ENCODE measurements around the gene NAV2. TPM values are rescaled to one million over a fixed set of nuclear protein-coding genes. Genes with fewer than 3 reads are reported as not detected.
A peak's percentile ranks its signal among the peaks of the same experiment; 100 is the strongest.

Gene NAV2
- total and polyA plus RNA-seq, 2 donors, result 2.0 to 5.8 TPM

DNA sequence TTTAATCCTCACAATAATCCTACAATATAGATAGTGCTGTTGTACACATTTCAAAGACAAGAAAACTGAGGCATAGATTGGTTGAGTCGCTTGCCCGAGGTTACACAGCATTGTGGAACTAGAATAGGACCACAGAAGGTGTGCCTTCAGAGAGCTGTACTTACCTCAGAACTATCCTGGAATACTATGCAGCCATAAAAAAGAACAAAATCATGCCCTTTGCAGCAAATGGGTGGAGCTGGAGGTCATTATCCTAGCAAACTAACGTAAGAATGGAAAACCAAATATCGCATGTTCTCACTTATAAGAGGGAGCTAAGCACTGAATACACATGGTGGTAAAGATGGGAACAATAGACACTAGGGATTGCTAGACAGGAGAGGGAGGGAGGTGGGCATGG lies 15.7 kb upstream of the NAV2 start:
- Histone ChIP-seq H3K4me3 (ENCODE audit: low read length in 2 of 2) (no peak overlapping the region), H3K27me3 (ENCODE audit: control insufficient read depth in 2 of 2, insufficient read depth in 1 of 2, low read length in 1 of 2) (no peaks in the 10 kb centered on the region)

GRCh38 chr11:19697721-19698121 lies 14.9 kb upstream of the NAV2 start:
- Histone ChIP-seq H3K36me3 (ENCODE audit: control insufficient read depth in 2 of 2, insufficient read depth in 2 of 2, low read length in 1 of 2) (no peaks in the 10 kb centered on the region), H3K4me1 (ENCODE audit: control insufficient read depth in 2 of 2, insufficient read depth in 2 of 2, low read length in 2 of 2) (no peaks in the 10 kb centered on the region), H3K4me3 (ENCODE audit: low read length in 2 of 2) (no peak overlapping the region), H3K27ac (ENCODE audit: low read depth in 1 of 2, low read length in 1 of 2) (no peak overlapping the region), H3K27me3 (ENCODE audit: control insufficient read depth in 2 of 2, insufficient read depth in 1 of 2, low read length in 1 of 2) (no peaks in the 10 kb centered on the region), H3K9me3 (ENCODE audit: control insufficient read depth in 2 of 2, insufficient read depth in 1 of 2, low read length in 1 of 2) (no peaks in the 10 kb centered on the region)
- no peak for DNase-seq (ENCODE audit: low read depth in 6 of 9, low spot score in 9 of 9)
- WGBS, result 94% methylated on average over 4 of the region's 4 CpGs

More for the DNA sequence above, 15.7 kb upstream of the NAV2 start:
- no peaks in the 10 kb centered on the region for H3K36me3 ChIP-seq (ENCODE audit: control insufficient read depth in 2 of 2, insufficient read depth in 2 of 2, low read length in 1 of 2)
- no peaks in the 10 kb centered on the region for H3K4me1 ChIP-seq (ENCODE audit: control insufficient read depth in 2 of 2, insufficient read depth in 2 of 2, low read length in 2 of 2)
- DNase-seq (ENCODE audit: low read depth in 6 of 9, low spot score in 9 of 9), result no peak
- H3K9me3 ChIP-seq (ENCODE audit: control insufficient read depth in 2 of 2, insufficient read depth in 1 of 2, low read length in 1 of 2), result no peaks in the 10 kb centered on the region
- H3K27ac ChIP-seq (ENCODE audit: low read depth in 1 of 2, low read length in 1 of 2), result no peak overlapping the region
- WGBS, result 97% methylated on average over 4 of the region's 4 CpGs

- no peaks in the 10 kb centered on the region for H3K27me3 ChIP-seq (ENCODE audit: control insufficient read depth in 2 of 2, insufficient read depth in 1 of 2, low read length in 1 of 2)
- H3K9me3 ChIP-seq (ENCODE audit: control insufficient read depth in 2 of 2, insufficient read depth in 1 of 2, low read length in 1 of 2), result no peaks in the 10 kb centered on the region
- no peaks in the 10 kb centered on the region for H3K36me3 ChIP-seq (ENCODE audit: control insufficient read depth in 2 of 2, insufficient read depth in 2 of 2, low read length in 1 of 2)
- no peaks in the 10 kb centered on the region for H3K4me1 ChIP-seq (ENCODE audit: control insufficient read depth in 2 of 2, insufficient read depth in 2 of 2, low read length in 2 of 2)
- WGBS, result 81% methylated on average over 8 of the region's 8 CpGs
- DNase-seq (ENCODE audit: low read depth in 6 of 9, low spot score in 9 of 9), result no peak
- H3K4me3 ChIP-seq (ENCODE audit: low read length in 2 of 2), result no peak overlapping the region
- H3K27ac ChIP-seq (ENCODE audit: low read depth in 1 of 2, low read length in 1 of 2), result no peak overlapping the region
These were observed 13.9 kb upstream of the NAV2 start for GRCh38 chr11:19698493-19699292.

- 87% methylated on average over 2 of the region's 2 CpGs for WGBS
- Histone ChIP-seq H3K36me3 (ENCODE audit: control insufficient read depth in 2 of 2, insufficient read depth in 2 of 2, low read length in 1 of 2) (no peaks in the 10 kb centered on the region), H3K4me3 (ENCODE audit: low read length in 2 of 2) (no peak overlapping the region), H3K27ac (ENCODE audit: low read depth in 1 of 2, low read length in 1 of 2) (no peak overlapping the region), H3K4me1 (ENCODE audit: control insufficient read depth in 2 of 2, insufficient read depth in 2 of 2, low read length in 2 of 2) (no peaks in the 10 kb centered on the region), H3K27me3 (ENCODE audit: control insufficient read depth in 2 of 2, insufficient read depth in 1 of 2, low read length in 1 of 2) (no peaks in the 10 kb centered on the region), H3K9me3 (ENCODE audit: control insufficient read depth in 2 of 2, insufficient read depth in 1 of 2, low read length in 1 of 2) (no peaks in the 10 kb centered on the region)
- no peak for DNase-seq (ENCODE audit: low read depth in 6 of 9, low spot score in 9 of 9)
These were observed 11.2 kb upstream of the NAV2 start for GRCh38 chr11:19701421-19701820.

GRCh38 chr11:19702620-19703019 lies 10.0 kb upstream of the NAV2 start:
- Histone ChIP-seq H3K9me3 (ENCODE audit: control insufficient read depth in 2 of 2, insufficient read depth in 1 of 2, low read length in 1 of 2) (no peaks in the 10 kb centered on the region), H3K27me3 (ENCODE audit: control insufficient read depth in 2 of 2, insufficient read depth in 1 of 2, low read length in 1 of 2) (no peaks in the 10 kb centered on the region), H3K4me3 (ENCODE audit: low read length in 2 of 2) (no peak overlapping the region), H3K4me1 (ENCODE audit: control insufficient read depth in 2 of 2, insufficient read depth in 2 of 2, low read length in 2 of 2) (no peaks in the 10 kb centered on the region), H3K36me3 (ENCODE audit: control insufficient read depth in 2 of 2, insufficient read depth in 2 of 2, low read length in 1 of 2) (no peaks in the 10 kb centered on the region), H3K27ac (ENCODE audit: low read depth in 1 of 2, low read length in 1 of 2) (no peak overlapping the region)
- no peak for DNase-seq (ENCODE audit: low read depth in 6 of 9, low spot score in 9 of 9)
- WGBS, result 97% methylated on average over 3 of the region's 3 CpGs

GRCh38 chr11:19703211-19703610 lies 9.4 kb upstream of the NAV2 start:
- no peaks in the 10 kb centered on the region for H3K9me3 ChIP-seq (ENCODE audit: control insufficient read depth in 2 of 2, insufficient read depth in 1 of 2, low read length in 1 of 2)
- WGBS, result 51% methylated on average over 7 of the region's 7 CpGs
- H3K36me3 ChIP-seq (ENCODE audit: control insufficient read depth in 2 of 2, insufficient read depth in 2 of 2, low read length in 1 of 2), result no peaks in the 10 kb centered on the region
- H3K27me3 ChIP-seq (ENCODE audit: control insufficient read depth in 2 of 2, insufficient read depth in 1 of 2, low read length in 1 of 2), result no peaks in the 10 kb centered on the region
- no peaks in the 10 kb centered on the region for H3K4me1 ChIP-seq (ENCODE audit: control insufficient read depth in 2 of 2, insufficient read depth in 2 of 2, low read length in 2 of 2)
- H3K4me3 ChIP-seq (ENCODE audit: low read length in 2 of 2), result no peak overlapping the region
- DNase-seq (ENCODE audit: low read depth in 6 of 9, low spot score in 9 of 9), result no peak
- no peak overlapping the region for H3K27ac ChIP-seq (ENCODE audit: low read depth in 1 of 2, low read length in 1 of 2)

GRCh38 chr11:19704213-19704612 lies 8.4 kb upstream of the NAV2 start:
- DNase-seq (ENCODE audit: low read depth in 6 of 9, low spot score in 9 of 9), result no peak
- H3K9me3 ChIP-seq (ENCODE audit: control insufficient read depth in 2 of 2, insufficient read depth in 1 of 2, low read length in 1 of 2), result no peaks in the 10 kb centered on the region
- WGBS, result 75% methylated on average over 1 of the region's 1 CpG
- H3K36me3 ChIP-seq (ENCODE audit: control insufficient read depth in 2 of 2, insufficient read depth in 2 of 2, low read length in 1 of 2), result no peaks in the 10 kb centered on the region
- no peak overlapping the region for H3K4me3 ChIP-seq (ENCODE audit: low read length in 2 of 2)
- no peaks in the 10 kb centered on the region for H3K4me1 ChIP-seq (ENCODE audit: control insufficient read depth in 2 of 2, insufficient read depth in 2 of 2, low read length in 2 of 2)
- no peak overlapping the region for H3K27ac ChIP-seq (ENCODE audit: low read depth in 1 of 2, low read length in 1 of 2)
- no peaks in the 10 kb centered on the region for H3K27me3 ChIP-seq (ENCODE audit: control insufficient read depth in 2 of 2, insufficient read depth in 1 of 2, low read length in 1 of 2)

DNA sequence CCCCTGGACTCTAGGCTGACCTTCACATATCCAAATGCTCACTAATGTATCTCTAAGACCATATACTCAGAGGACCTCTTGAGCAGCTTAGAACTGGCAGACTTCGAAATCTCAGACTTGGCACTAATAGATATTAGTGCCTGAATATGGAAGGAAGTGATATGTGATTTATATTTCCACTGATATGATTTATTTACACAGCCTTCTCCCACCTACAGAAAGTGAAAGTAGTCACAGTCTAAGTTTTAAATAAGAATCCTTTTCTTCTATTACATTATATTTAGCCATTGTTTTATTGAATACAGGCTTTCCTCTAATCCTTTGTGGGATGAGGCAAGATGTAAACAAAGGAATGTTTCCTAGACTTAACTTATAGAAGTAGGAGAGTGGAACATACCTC lies 6.7 kb upstream of the NAV2 start:
- Histone ChIP-seq H3K27me3 (ENCODE audit: control insufficient read depth in 2 of 2, insufficient read depth in 1 of 2, low read length in 1 of 2) (no peaks in the 10 kb centered on the region), H3K27ac (ENCODE audit: low read depth in 1 of 2, low read length in 1 of 2) (no peak overlapping the region), H3K36me3 (ENCODE audit: control insufficient read depth in 2 of 2, insufficient read depth in 2 of 2, low read length in 1 of 2) (no peaks in the 10 kb centered on the region), H3K4me3 (ENCODE audit: low read length in 2 of 2) (no peak overlapping the region), H3K9me3 (ENCODE audit: control insufficient read depth in 2 of 2, insufficient read depth in 1 of 2, low read length in 1 of 2) (no peaks in the 10 kb centered on the region), H3K4me1 (ENCODE audit: control insufficient read depth in 2 of 2, insufficient read depth in 2 of 2, low read length in 2 of 2) (no peaks in the 10 kb centered on the region)
- no peak for DNase-seq (ENCODE audit: low read depth in 6 of 9, low spot score in 9 of 9)
- 34% methylated on average over 1 of the region's 1 CpG for WGBS

DNA sequence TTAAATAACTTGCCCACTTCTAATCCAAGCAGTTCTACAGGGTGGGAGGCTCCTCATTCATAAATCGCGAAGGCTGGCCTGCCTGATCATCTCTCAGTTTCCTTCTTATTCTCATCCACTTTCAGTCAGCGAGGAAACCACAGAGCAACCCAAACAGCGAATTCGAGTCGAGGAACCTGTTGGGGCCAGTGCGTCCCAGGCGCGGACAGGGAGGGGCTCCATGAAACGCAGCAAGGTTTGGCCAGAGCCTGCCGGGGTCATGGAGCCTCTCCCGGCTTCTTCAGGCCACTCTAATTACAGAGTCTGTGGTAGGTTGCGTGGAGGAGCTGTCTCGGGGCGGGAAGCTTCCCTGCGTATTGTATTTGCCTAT lies 741 bp upstream of the NAV2 start:
- H3K4me3 ChIP-seq (ENCODE audit: low read length in 2 of 2), result peak overlapping the region; percentile 58 to 61
- peaks cover 33 to 48% of the 10 kb centered on the region in 2 donors for H3K27me3 ChIP-seq (ENCODE audit: control insufficient read depth in 2 of 2, insufficient read depth in 1 of 2, low read length in 1 of 2)
- H3K4me1 ChIP-seq (ENCODE audit: control insufficient read depth in 2 of 2, insufficient read depth in 2 of 2, low read length in 2 of 2), result peaks cover 0 to 21% of the 10 kb centered on the region in 2 donors
- H3K9me3 ChIP-seq (ENCODE audit: control insufficient read depth in 2 of 2, insufficient read depth in 1 of 2, low read length in 1 of 2), result no peaks in the 10 kb centered on the region
- WGBS, result 4% methylated on average over 16 of the region's 16 CpGs
- DNase-seq (ENCODE audit: low read depth in 6 of 9, low spot score in 9 of 9), result peak in 3 of 9 donors; percentile 7 to 33 (median 8)
- H3K36me3 ChIP-seq (ENCODE audit: control insufficient read depth in 2 of 2, insufficient read depth in 2 of 2, low read length in 1 of 2), result no peaks in the 10 kb centered on the region
- peak overlapping the region in 1 of 2 donors; percentile 60 for H3K27ac ChIP-seq (ENCODE audit: low read depth in 1 of 2, low read length in 1 of 2)

All from thymus (tissue), 11 donors.